GM12878 (cell line): ENCODE results near the gene GEMIN8. TPM values are rescaled to one million over a fixed set of nuclear protein-coding genes. Genes with fewer than 3 reads are reported as not detected.

ENCODE experiments used
- ATAC-seq: fragments of 200-7000 bp; cut with Tn5 transposase; 3 replicates; pipeline ENCODE4 v1.9.1; 2020; ENCODE audit warnings: mild to moderate bottlenecking, moderate library complexity
- BruUV-seq: library from RNA; stranded (reverse); fragments of 400-500 nt; replicated peaks from 2 replicates; lab custom pipeline; 2021; lab: Mats Ljungman, UMichigan
- CTCF ChIA-PET: fragments of 300-600 bp; sonication (Branson Sonifier 250); formaldehyde crosslinking; extraction: SDS; loops from one replicate; lab custom pipeline; 2021; ENCODE audit warnings: inconsistent platforms; lab: Yijun Ruan, JAX
- POLR2A ChIA-PET: fragments of 350-600 bp; formaldehyde crosslinking; extraction: SDS; loops from one replicate; lab custom pipeline; 2021; ENCODE audit warnings: inconsistent platforms; lab: Charles Lee
- RAD21 ChIA-PET: fragments of 300-600 bp; sonication (Branson Sonifier 250); formaldehyde crosslinking; loops from one replicate; lab custom pipeline; 2023; ENCODE audit warnings: antibody characterized with exemption; ENCODE audit not compliant: unreplicated experiment; lab: Charles Lee
- SMC1A ChIA-PET: fragments of 300-600 bp; sonication (Branson Sonifier 250); formaldehyde crosslinking; loops from one replicate; lab custom pipeline; 2023; ENCODE audit not compliant: unreplicated experiment, uncharacterized antibody; lab: Charles Lee
- DNase-seq: peaks from one replicate; pipeline ENCODE4 v3.0.0-alpha.2; 2011; ENCODE audit warnings: low read depth, low spot score
- FAIRE-seq: peaks from 3 replicates; lab custom pipeline; 2011; peaks lifted over from hg19 to GRCh38; lab: Jason Lieb, UNC
- H2AFZ ChIP-seq: 2 replicates; pipeline ENCODE4 v1.6.0; 2011; ENCODE audit warnings: low read depth, low read length, control low read depth; ENCODE audit not compliant: control insufficient read depth
- H3K27ac ChIP-seq: 2 replicates; pipeline ENCODE4 v1.5.1; 2011; ENCODE audit warnings: control low read depth; ENCODE audit not compliant: control insufficient read depth, insufficient read depth
- H3K27me3 ChIP-seq, 2 experiments: replicated peaks in 1 of 2; 2 replicates each; pipeline versions ENCODE4 v1.6.0 to v1.6.1; 2011; ENCODE audit warnings: low read length in 1 of 2; ENCODE audit not compliant: control insufficient read depth in 2 of 2, insufficient read depth in 2 of 2
- H3K36me3 ChIP-seq, 2 experiments: 2 replicates each; pipeline ENCODE4 v1.5.1; 2011; ENCODE audit warnings: low read length in 1 of 2; ENCODE audit not compliant: control insufficient read depth in 2 of 2, insufficient read depth in 2 of 2
- H3K4me1 ChIP-seq: 2 replicates; pipeline ENCODE4 v1.6.1; 2011; ENCODE audit warnings: mild to moderate bottlenecking, low read length, moderate library complexity, mixed read lengths; ENCODE audit not compliant: control insufficient read depth, insufficient read depth
- H3K4me2 ChIP-seq: 2 replicates; pipeline ENCODE4 v1.6.0; 2011; ENCODE audit warnings: control low read depth; ENCODE audit not compliant: control insufficient read depth, insufficient read depth
- H3K4me3 ChIP-seq: fragments of 200-600 bp; sonication (generic); 2 replicates; pipeline ENCODE4 v1.5.1; 2016
- H3K79me2 ChIP-seq: 2 replicates; pipeline ENCODE4 v1.6.0; 2011; ENCODE audit warnings: low read length; ENCODE audit not compliant: control insufficient read depth, insufficient read depth
- H3K9ac ChIP-seq: 2 replicates; pipeline ENCODE4 v1.8.0; 2011; ENCODE audit warnings: low read length, control low read depth, mixed read lengths; ENCODE audit not compliant: control insufficient read depth, insufficient read depth
- H3K9me3 ChIP-seq: replicated peaks from 3 replicates; pipeline ENCODE4 v1.5.1; 2011; ENCODE audit warnings: mild to moderate bottlenecking, low read length; ENCODE audit not compliant: control insufficient read depth, insufficient read depth
- H4K20me1 ChIP-seq: 2 replicates; pipeline ENCODE4 v1.6.0; 2011; ENCODE audit not compliant: control insufficient read depth, insufficient read depth
- ATF3 ChIP-seq: IDR thresholded peaks from 2 replicates; pipeline ENCODE4 v1.6.1; 2011; ENCODE audit warnings: low read depth, mild to moderate bottlenecking, low read length, moderate library complexity, borderline replicate concordance; ENCODE audit errors: extremely low read depth
- ATF7 ChIP-seq: fragments of 450-650 bp; IDR thresholded peaks from 2 replicates; pipeline ENCODE4 v1.6.1; 2016; ENCODE audit warnings: low read depth, mild to moderate bottlenecking
- BCL11A ChIP-seq: IDR thresholded peaks from 2 replicates; pipeline ENCODE4 v1.6.1; 2011; ENCODE audit warnings: low read depth, low read length
- BHLHE40 ChIP-seq, 2 experiments: fragments of 450-650 bp in 1 of 2; IDR thresholded peaks; 2 replicates each; pipeline ENCODE4 v1.6.1; 2011 to 2017; ENCODE audit warnings: low read depth in 2 of 2, borderline replicate concordance in 1 of 2, improper control_type of control experiment in 1 of 2, low read length in 1 of 2, mild to moderate bottlenecking in 1 of 2
- CBFB ChIP-seq: IDR thresholded peaks from 2 replicates; pipeline ENCODE4 v1.6.1; 2016; ENCODE audit warnings: antibody characterized with exemption, low read depth
- CBX3 ChIP-seq: fragments of 200-600 bp; sonication (generic); IDR thresholded peaks from 2 replicates; pipeline ENCODE4 v1.6.1; 2016; ENCODE audit warnings: low read depth, borderline replicate concordance
- CEBPZ ChIP-seq: fragments of 150-350 bp; IDR thresholded peaks from 2 replicates; pipeline ENCODE4 v1.6.1; 2016; ENCODE audit warnings: low read depth, low read length
- CHD4 ChIP-seq: fragments of 200-600 bp; sonication (generic); IDR thresholded peaks from 2 replicates; pipeline ENCODE4 v1.6.1; 2016; ENCODE audit warnings: mild to moderate bottlenecking
- E2F4 ChIP-seq: IDR thresholded peaks from 2 replicates; pipeline ENCODE4 v1.6.1; 2012; ENCODE audit warnings: low read depth, low read length, improper control_type of control experiment
- ETV6 ChIP-seq, 2 experiments: fragments of 450-650 bp in 1 of 2; IDR thresholded peaks in 1 of 2; conservative IDR thresholded peaks in 1 of 2; 2 replicates each; pipeline ENCODE4 v1.6.1; 2014; ENCODE audit warnings: antibody characterized with exemption in 1 of 2, borderline replicate concordance in 1 of 2, low read depth in 1 of 2, mild to moderate bottlenecking in 1 of 2, moderate library complexity in 1 of 2
- IKZF1 ChIP-seq: fragments of 450-650 bp; conservative IDR thresholded peaks from 2 replicates; pipeline ENCODE4 v1.6.1; 2017; ENCODE audit warnings: antibody characterized with exemption, mild to moderate bottlenecking
- NR2C1 ChIP-seq: fragments of 450-650 bp; IDR thresholded peaks from 2 replicates; pipeline ENCODE4 v1.6.1; 2017; ENCODE audit warnings: antibody characterized with exemption, mild to moderate bottlenecking, moderate library complexity
- POLR2A ChIP-seq: IDR thresholded peaks from 2 replicates; pipeline ENCODE4 v1.6.1; 2011; ENCODE audit warnings: low read depth, mild to moderate bottlenecking, low read length
- RELA ChIP-seq: fragments of 450-650 bp; IDR thresholded peaks from 2 replicates; pipeline ENCODE4 v1.8.0; 2014; ENCODE audit warnings: borderline replicate concordance; ENCODE audit not compliant: partially characterized antibody
- RFX5 ChIP-seq: IDR thresholded peaks from 2 replicates; pipeline ENCODE4 v1.6.1; 2011; ENCODE audit warnings: low read depth, low read length, improper control_type of control experiment
- SIN3A ChIP-seq: IDR thresholded peaks from 2 replicates; pipeline ENCODE4 v1.6.1; 2012; ENCODE audit warnings: low read depth, low read length, improper control_type of control experiment
- SMC3 ChIP-seq: IDR thresholded peaks from 2 replicates; pipeline ENCODE4 v1.6.1; 2011; ENCODE audit warnings: low read length, improper control_type of control experiment, borderline replicate concordance
- SRF ChIP-seq, 2 experiments: IDR thresholded peaks; 2 replicates each; pipeline ENCODE4 v1.6.1; 2011; ENCODE audit warnings: low read depth in 2 of 2, low read length in 2 of 2, mild to moderate bottlenecking in 1 of 2, moderate library complexity in 1 of 2
- TCF12 ChIP-seq: IDR thresholded peaks from 2 replicates; pipeline ENCODE4 v1.6.1; 2011; ENCODE audit warnings: low read depth, mild to moderate bottlenecking, low read length
- YBX1 ChIP-seq: fragments of 450-650 bp; IDR thresholded peaks from 2 replicates; pipeline ENCODE4 v1.6.1; 2016; ENCODE audit warnings: antibody characterized with exemption
- WGBS: methylation state at CpG from one replicate; pipeline ENCODE4 v1.1.6; 2016; ENCODE audit warnings: low lambda C conversion rate; ENCODE audit not compliant: insufficient replicate concordance, insufficient coverage; ENCODE audit errors: missing lambda C conversion rate; 5-methylcytosine and 5-hydroxymethylcytosine counted together
- in situ Hi-C: fragments of 300-500 bp; cut with MboI; formaldehyde crosslinking; loops from 9 replicates; pipeline ENCODE4 v1.14.3; 2018; ENCODE audit warnings: mixed read lengths
- intact Hi-C: fragments of 100-400 bp; cut with micrococcal nuclease; formaldehyde crosslinking; loops from one replicate; pipeline ENCODE4 v1.14.2; 2022; ENCODE audit not compliant: unreplicated experiment
- polyA plus RNA-seq, 11 experiments: library from polyadenylated mRNA; depleted of rRNA in 4 of 11; unstranded in 6 of 11; stranded (reverse) in 5 of 11; fragments of >200 nt; fragmentation: Nextera tagmentation in 4 of 11; fragmentation: Illumina TruSeq in 1 of 11; extraction: Ambion mirVana in 4 of 11; extraction: Trizol in 1 of 11; gene quantifications; 1 replicate in 1 of 11; 2 replicates in 10 of 11; pipeline versions ENCODE4 v1.2.1 to v1.2.3, GENCODE V29; 2011 to 2016; ENCODE audit warnings: inconsistent platforms in 2 of 11, missing spikeins in 2 of 11, low read depth in 1 of 11
- total RNA-seq, 4 experiments: library from RNA; depleted of rRNA in 3 of 4; stranded (reverse); fragments of >200 nt in 3 of 4; fragmentation: Illumina TruSeq in 1 of 4; extraction: Trizol in 1 of 4; gene quantifications; 2 replicates each; pipeline versions ENCODE4 v1.2.1 to v1.2.3, GENCODE V29; 2013 to 2021

Gene GEMIN8
- total and polyA plus RNA-seq, 10 of the 15 experiments (the other 5 are each of a cell fraction or from before 2014, with no cell fraction given) = 18.4 to 87.0 (median 27.7) TPM

- RAD21 ChIA-PET = interaction anchor here (1.3 to 5.2 kb wide), 5 partner anchors 129 to 519 kb away, joined by 3 to 28 read pairs (median 4); no protein-coding TSS in a partner anchor
- Histone ChIP-seq H3K9me3 (peaks cover 2% of the 10 kb centered on the region; the same call in 1 of the 3 replicates), H3K27ac (no peak overlapping the region), H3K4me3 (no peak overlapping the region), H4K20me1 (no peaks in the 10 kb centered on the region), H3K9ac (no peak overlapping the region), H3K4me2 (no peak overlapping the region), H2AFZ (no peak overlapping the region), H3K79me2 (peaks cover 15% of the 10 kb centered on the region), H3K36me3 (no peaks in the 10 kb centered on the region; a peak in 1 of 4 replicates), H3K4me1 (peaks cover 6% of the 10 kb centered on the region), H3K27me3 (no peaks in the 10 kb centered on the region)
- no peak for DNase-seq
- FAIRE-seq = no peak
- in situ Hi-C loops = loop anchor here (5.0 to 10.0 kb wide), 3 partner anchors 121 to 1071 kb away; no protein-coding TSS in a partner anchor
- intact Hi-C loops = loop anchor here (5.0 kb wide), 1 partner anchor 174 kb away; no protein-coding TSS in a partner anchor
- no peak for ATAC-seq
- CTCF ChIA-PET = interaction anchor here (0.8 to 2.3 kb wide), 7 partner anchors 10 to 519 kb away, joined by 3 to 11 read pairs (median 4); no protein-coding TSS in a partner anchor
- POLR2A ChIA-PET = interaction anchor here (1.0 to 1.5 kb wide), 2 partner anchors 264 to 285 kb away, joined by 3 read pairs; no protein-coding TSS in a partner anchor
- SMC1A ChIA-PET = interaction anchor here (0.6 to 2.4 kb wide), 10 partner anchors 10 to 295 kb away, joined by 3 to 9 read pairs (median 4); no protein-coding TSS in a partner anchor
- 83% methylated on average over 7 of the region's 7 CpGs for WGBS
- BruUV-seq = no TSS peak
- no peak for TF ChIP-seq BHLHE40 (IDR thresholded peaks at IDR 0.05; ENCODE audit: borderline replicate concordance in 1 of 2, low read depth in 2 of 2, low read length in 1 of 2)
- TF ChIP-seq SRF (IDR thresholded peaks at IDR 0.05; ENCODE audit: low read depth in 2 of 2, low read length in 2 of 2) = no peak
- TF ChIP-seq TCF12 = no peak
- no peak for TF ChIP-seq POLR2A
- TF ChIP-seq CBX3 = no peak
- TF ChIP-seq RFX5 = no peak
- no peak for TF ChIP-seq SIN3A
- TF ChIP-seq IKZF1 = no peak
- TF ChIP-seq CBFB = no peak
- TF ChIP-seq CEBPZ = no peak
- TF ChIP-seq ATF7 = no peak
- TF ChIP-seq RELA = no peak
- no peak for TF ChIP-seq YBX1
- TF ChIP-seq ATF3 = no peak
- no peak for TF ChIP-seq NR2C1
- no peak for TF ChIP-seq CHD4
- no peak for TF ChIP-seq BCL11A
- no peak for TF ChIP-seq SMC3
- TF ChIP-seq ETV6 (conservative IDR thresholded peaks at IDR 0.05 in 1 of 2, IDR thresholded peaks at IDR 0.05 in 1 of 2; ENCODE audit: borderline replicate concordance in 1 of 2, low read depth in 1 of 2) = no peak
- TF ChIP-seq E2F4 = no peak
- TF ChIP-seq, all 136 proteins: peak for 0
Measured at GRCh38 chrX:14026121-14026520, 3.6 kb downstream of the GEMIN8 start.
